Loucy (cell line): ENCODE results near the gene SLC35B3.

ENCODE experiments used
- H2AFZ ChIP-seq: fragments of 200-600 bp; sonication (generic); 2 replicates; pipeline ENCODE4 v1.6.0; 2016; ENCODE audit warnings: antibody characterized with exemption, mild to moderate bottlenecking, low read length, moderate library complexity
- H3F3A ChIP-seq: fragments of 200-600 bp; 2 replicates; pipeline ENCODE4 v1.6.0; 2016; ENCODE audit warnings: antibody characterized with exemption, low read depth, mild to moderate bottlenecking
- H3K27me3 ChIP-seq: fragments of 200-600 bp; sonication (generic); 2 replicates; pipeline ENCODE4 v1.6.1; 2014; ENCODE audit warnings: low read length, mild to moderate bottlenecking; ENCODE audit not compliant: insufficient read depth, poor library complexity, severe bottlenecking
- H3K36me3 ChIP-seq: fragments of 200-600 bp; sonication (generic); 2 replicates; pipeline ENCODE4 v1.6.1; 2016; ENCODE audit warnings: low read length; ENCODE audit not compliant: insufficient read depth
- H3K4me1 ChIP-seq: fragments of 200-600 bp; sonication (generic); 2 replicates; pipeline ENCODE4 v1.5.1; 2014; ENCODE audit warnings: low read length, mild to moderate bottlenecking; ENCODE audit not compliant: insufficient read depth, poor library complexity, severe bottlenecking
- H3K4me2 ChIP-seq: fragments of 200-600 bp; sonication (generic); 2 replicates; pipeline ENCODE4 v1.6.0; 2014; ENCODE audit warnings: antibody characterized with exemption, low read length, low read depth, mild to moderate bottlenecking; ENCODE audit not compliant: poor library complexity, severe bottlenecking
- H3K4me3 ChIP-seq: fragments of 200-600 bp; sonication (generic); 2 replicates; pipeline ENCODE4 v1.5.1; 2014; ENCODE audit warnings: low read length, mild to moderate bottlenecking, mixed read lengths; ENCODE audit not compliant: poor library complexity, severe bottlenecking
- H3K79me2 ChIP-seq: fragments of 200-600 bp; sonication (generic); 2 replicates; pipeline ENCODE4 v1.6.1; 2014; ENCODE audit warnings: low read length; ENCODE audit not compliant: insufficient read depth
- H3K9ac ChIP-seq: fragments of 200-600 bp; sonication (generic); 2 replicates; pipeline ENCODE4 v1.6.0; 2014; ENCODE audit warnings: mild to moderate bottlenecking, low read depth, low read length, moderate library complexity; ENCODE audit not compliant: poor library complexity, severe bottlenecking
- H3K9me2 ChIP-seq: fragments of 200-600 bp; sonication (generic); replicated peaks from 2 replicates; pipeline ENCODE4 v1.6.1; 2016; ENCODE audit warnings: low read depth, low read length, mixed read lengths
- H3K9me3 ChIP-seq: fragments of 200-600 bp; sonication (generic); 2 replicates; pipeline ENCODE4 v1.6.1; 2014; ENCODE audit warnings: mild to moderate bottlenecking, antibody characterized with exemption, low read length, low read depth; ENCODE audit not compliant: insufficient read depth
- H4K20me1 ChIP-seq: fragments of 200-600 bp; sonication (generic); 2 replicates; pipeline ENCODE4 v1.6.0; 2014; ENCODE audit warnings: antibody characterized with exemption, low read length, mild to moderate bottlenecking; ENCODE audit not compliant: insufficient read depth, poor library complexity, severe bottlenecking
- EZH2phosphoT487 ChIP-seq: fragments of 200-600 bp; IDR thresholded peaks from 2 replicates; pipeline ENCODE4 v1.6.1; 2018; ENCODE audit warnings: antibody characterized with exemption, mild to moderate bottlenecking, moderate library complexity, borderline replicate concordance
- TF ChIP-seq, protein P1 (sequence below): fragments of 200-600 bp; sonication (generic); conservative IDR thresholded peaks from 2 replicates; pipeline ENCODE4 v1.5.1; 2014; ENCODE audit warnings: mild to moderate bottlenecking, antibody characterized with exemption, low read length

The SLC35B3 gene

DNA sequence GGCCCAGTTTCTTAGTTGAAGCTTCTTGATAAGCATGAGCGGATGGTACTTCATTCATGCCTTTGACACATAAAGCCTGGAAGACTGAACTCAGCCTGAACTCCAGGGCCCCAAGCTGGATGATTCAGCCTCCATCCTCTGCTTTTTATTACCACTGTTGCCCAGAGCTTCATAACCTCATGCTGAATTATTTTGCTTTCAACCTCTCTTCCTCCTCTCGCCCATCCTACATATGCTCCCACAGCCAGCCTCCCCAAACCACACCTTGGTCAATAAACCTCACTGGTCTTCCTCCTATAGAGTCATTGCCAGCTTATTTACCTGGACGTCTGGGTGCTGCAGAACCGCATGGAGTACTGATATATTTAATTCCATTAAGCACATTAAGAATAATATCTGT, 59.4 kb downstream of the SLC35B3 start:
- no peak overlapping the region for H2AFZ ChIP-seq
- TF ChIP-seq EZH2phosphoT487 = no peak
- TF ChIP-seq, protein P1, sequence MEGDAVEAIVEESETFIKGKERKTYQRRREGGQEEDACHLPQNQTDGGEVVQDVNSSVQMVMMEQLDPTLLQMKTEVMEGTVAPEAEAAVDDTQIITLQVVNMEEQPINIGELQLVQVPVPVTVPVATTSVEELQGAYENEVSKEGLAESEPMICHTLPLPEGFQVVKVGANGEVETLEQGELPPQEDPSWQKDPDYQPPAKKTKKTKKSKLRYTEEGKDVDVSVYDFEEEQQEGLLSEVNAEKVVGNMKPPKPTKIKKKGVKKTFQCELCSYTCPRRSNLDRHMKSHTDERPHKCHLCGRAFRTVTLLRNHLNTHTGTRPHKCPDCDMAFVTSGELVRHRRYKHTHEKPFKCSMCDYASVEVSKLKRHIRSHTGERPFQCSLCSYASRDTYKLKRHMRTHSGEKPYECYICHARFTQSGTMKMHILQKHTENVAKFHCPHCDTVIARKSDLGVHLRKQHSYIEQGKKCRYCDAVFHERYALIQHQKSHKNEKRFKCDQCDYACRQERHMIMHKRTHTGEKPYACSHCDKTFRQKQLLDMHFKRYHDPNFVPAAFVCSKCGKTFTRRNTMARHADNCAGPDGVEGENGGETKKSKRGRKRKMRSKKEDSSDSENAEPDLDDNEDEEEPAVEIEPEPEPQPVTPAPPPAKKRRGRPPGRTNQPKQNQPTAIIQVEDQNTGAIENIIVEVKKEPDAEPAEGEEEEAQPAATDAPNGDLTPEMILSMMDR = no peak
- no peaks in the 10 kb centered on the region for H3F3A ChIP-seq
- no peaks in the 10 kb centered on the region for H3K9me3 ChIP-seq
- no peak overlapping the region for H3K4me2 ChIP-seq
- H4K20me1 ChIP-seq = no peaks in the 10 kb centered on the region
- no peak overlapping the region for H3K9ac ChIP-seq
- no peaks in the 10 kb centered on the region for H3K36me3 ChIP-seq
- no peak overlapping the region for H3K4me3 ChIP-seq
- no peaks in the 10 kb centered on the region for H3K4me1 ChIP-seq
- H3K79me2 ChIP-seq = no peaks in the 10 kb centered on the region
- H3K9me2 ChIP-seq = no peaks in the 10 kb centered on the region
- no peaks in the 10 kb centered on the region for H3K27me3 ChIP-seq
